ENCODE measurements around the gene RABL2B.

RABL2B gene

DNA sequence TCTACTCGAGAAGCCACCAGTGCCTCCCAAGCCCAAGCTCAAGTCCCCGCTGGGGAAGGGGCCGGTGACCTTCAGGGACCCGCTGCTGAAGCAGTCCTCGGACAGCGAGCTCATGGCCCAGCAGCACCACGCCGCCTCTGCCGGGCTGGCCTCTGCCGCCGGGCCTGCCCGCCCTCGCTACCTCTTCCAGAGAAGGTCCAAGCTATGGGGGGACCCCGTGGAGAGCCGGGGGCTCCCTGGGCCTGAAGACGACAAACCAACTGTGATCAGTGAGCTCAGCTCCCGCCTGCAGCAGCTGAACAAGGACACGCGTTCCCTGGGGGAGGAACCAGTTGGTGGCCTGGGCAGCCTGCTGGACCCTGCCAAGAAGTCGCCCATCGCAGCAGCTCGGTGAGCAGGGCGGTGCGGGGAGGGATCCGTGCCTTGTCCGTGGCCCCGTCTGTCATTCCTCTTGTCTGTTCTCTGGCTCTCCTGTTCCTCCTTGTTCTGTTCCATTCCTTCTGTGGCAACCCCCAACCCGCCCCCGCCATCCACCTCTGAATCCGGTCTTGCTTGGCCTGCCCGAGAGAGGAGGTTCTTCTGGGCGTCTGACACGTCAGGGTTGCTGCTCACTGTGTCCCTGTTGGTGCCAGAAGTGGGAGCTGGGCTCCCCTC, 61.3 kb downstream of the RABL2B start:
- DNase-seq = no peak

DNA sequence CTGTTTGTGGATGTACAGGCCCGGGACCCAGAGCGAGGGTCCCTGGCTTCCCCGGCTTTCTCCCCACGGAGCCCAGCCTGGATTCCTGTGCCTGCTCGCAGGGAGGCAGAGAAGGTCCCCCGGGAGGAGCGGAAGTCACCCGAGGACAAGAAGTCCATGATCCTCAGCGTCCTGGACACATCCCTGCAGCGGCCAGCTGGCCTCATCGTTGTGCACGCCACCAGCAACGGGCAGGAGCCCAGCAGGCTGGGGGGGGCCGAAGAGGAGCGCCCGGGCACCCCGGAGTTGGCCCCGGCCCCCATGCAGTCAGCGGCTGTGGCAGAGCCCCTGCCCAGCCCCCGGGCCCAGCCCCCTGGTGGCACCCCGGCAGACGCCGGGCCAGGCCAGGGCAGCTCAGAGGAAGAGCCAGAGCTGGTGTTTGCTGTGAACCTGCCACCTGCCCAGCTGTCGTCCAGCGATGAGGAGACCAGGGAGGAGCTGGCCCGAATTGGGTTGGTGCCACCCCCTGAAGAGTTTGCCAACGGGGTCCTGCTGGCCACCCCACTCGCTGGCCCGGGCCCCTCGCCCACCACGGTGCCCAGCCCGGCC, 62.1 kb downstream of the RABL2B start:
- no peak for DNase-seq

DNA sequence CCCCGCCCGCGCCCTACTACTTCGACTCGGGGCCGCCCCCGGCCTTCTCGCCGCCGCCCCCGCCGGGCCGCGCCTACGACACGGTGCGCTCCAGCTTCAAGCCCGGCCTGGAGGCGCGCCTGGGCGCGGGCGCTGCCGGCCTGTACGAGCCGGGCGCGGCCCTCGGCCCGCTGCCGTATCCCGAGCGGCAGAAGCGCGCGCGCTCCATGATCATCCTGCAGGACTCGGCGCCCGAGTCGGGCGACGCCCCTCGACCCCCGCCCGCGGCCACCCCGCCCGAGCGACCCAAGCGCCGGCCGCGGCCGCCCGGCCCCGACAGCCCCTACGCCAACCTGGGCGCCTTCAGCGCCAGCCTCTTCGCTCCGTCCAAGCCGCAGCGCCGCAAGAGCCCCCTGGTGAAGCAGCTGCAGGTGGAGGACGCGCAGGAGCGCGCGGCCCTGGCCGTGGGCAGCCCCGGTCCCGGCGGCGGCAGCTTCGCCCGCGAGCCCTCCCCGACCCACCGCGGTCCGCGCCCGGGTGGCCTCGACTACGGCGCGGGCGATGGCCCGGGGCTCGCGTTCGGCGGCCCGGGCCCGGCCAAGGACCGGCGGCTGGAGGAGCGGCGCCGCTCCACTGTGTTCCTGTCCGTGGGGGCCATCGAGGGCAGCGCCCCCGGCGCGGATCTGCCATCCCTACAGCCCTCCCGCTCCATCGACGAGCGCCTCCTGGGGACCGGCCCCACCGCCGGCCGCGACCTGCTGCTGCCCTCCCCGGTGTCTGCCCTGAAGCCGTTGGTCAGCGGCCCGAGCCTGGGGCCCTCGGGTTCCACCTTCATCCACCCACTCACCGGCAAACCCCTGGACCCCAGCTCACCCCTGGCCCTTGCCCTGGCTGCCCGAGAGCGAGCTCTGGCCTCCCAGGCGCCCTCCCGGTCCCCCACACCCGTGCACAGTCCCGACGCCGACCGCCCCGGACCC, 62.9 kb downstream of the RABL2B start:
- no peak for DNase-seq

DNA sequence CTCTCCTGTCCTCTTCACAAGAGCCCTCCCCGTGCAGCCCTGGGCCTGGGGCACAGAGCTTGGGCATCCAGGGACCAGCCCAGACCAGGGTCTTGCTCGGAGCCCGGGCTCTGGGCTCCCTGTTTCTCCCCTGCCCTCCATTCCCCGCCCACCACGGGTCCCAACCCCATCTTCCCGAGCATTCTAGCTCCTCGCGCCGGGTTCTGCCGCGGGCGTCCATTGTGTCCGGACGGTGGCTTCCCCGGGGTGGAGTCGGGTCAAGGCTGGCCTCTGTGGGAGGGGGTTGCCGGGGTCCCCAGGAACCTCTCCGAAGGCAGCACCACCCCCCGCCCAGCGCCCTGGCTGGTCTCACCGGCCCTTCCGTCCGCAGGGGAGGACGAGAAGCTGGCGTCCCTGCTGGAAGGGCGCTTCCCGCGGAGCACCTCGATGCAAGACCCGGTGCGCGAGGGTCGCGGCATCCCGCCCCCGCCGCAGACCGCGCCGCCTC, 63.6 kb downstream of the RABL2B start:
- DNase-seq = no peak

DNA sequence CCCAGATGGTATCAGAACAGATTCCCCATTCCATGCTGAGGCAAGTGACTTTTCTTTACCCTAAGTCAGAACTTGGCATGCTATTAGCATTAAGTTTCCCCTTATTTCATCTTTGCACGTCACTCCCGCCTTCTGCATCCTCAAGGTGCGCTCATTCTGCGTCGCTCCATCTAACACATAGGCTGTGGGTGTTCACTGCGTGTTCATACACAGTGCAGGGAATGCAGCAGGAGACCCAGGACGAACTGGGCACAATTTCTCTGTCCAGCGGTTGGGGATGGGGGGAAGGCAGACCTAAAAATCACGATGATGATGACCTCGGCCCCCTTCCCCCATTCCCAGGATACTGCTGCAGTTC, 65.1 kb downstream of the RABL2B start:
- DNase-seq = no peak

DNA sequence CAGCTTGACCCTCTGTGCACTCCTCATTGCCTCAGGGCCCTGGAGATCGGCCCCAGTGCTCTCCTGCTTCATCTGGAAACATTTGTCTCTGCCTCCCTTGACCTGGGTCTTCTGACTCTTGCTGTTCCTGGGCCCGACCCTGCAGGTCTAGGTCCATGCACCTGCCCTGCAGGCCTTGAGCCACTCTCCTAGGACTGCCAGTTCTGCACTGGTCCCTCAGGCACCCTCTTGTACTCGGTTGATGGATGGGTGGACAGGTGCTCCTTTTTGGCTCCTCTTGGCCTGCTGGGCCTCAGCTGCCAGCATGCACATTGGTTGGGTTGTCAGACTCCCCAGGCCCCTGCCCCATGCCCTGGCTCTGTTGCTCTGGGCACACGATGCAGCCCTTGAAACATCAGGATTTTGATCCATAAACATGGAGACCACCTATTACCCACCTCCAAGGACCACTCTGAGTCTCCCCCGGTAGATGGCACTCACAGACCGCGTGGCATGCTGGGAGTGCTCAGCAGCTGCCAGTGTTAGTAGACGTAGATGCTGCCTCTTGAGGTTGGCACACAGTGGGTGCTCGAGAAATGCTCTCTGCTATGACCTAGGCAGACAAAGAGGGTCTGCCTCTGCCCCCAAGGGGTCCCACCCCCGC, 65.6 kb downstream of the RABL2B start:
- no peak for DNase-seq
